G401.6 (cell line): ENCODE measurements around the gene RELB.

Experiments used
- FAIRE-seq: peaks from 2 replicates; lab custom pipeline; 2012; peaks lifted over from hg19 to GRCh38; lab: Jason Lieb, UNC

The RELB gene

DNA sequence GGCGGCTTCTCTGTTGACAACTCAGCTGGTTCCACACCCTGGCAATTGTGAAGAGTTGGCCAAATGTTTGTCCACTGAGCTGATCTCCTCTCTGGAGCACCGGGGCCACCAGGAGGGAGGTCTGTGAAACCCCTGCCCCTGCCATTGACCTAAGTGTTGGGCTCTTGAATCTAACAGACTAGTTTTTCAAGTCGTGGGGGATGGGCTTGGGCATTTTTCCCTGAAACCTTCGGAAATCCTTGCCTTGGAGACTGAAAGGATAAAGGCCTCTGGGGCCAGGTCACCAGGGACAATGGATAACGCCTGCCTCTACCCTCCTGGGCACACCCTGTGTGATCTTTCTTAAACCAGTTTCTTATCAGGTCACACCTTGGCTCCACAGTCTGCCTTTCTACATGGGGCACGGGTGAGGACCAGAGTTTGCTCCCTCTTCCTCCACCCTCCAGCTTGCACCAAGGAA lies 78.7 kb downstream of the RELB start:
- FAIRE-seq: no peak

DNA sequence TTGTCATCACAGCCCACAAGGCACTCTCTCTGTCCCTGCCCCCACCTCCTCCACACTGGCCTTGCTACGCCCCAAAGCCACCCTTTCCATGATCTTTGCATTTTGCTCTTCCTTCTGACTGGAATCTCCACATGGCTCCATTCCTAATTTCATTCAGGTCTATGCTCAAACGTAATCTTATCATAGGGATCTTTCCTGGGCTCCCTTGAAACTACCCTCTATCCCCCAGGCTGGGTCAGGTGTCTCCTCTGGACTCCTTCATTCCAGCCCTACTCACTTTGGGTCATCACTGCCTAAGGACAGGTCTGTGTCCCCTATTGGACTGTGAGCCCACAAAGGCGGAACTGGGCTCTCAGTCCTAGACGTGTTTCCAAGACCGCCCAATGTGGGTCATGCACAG lies 80.9 kb downstream of the RELB start:
- no peak for FAIRE-seq

DNA sequence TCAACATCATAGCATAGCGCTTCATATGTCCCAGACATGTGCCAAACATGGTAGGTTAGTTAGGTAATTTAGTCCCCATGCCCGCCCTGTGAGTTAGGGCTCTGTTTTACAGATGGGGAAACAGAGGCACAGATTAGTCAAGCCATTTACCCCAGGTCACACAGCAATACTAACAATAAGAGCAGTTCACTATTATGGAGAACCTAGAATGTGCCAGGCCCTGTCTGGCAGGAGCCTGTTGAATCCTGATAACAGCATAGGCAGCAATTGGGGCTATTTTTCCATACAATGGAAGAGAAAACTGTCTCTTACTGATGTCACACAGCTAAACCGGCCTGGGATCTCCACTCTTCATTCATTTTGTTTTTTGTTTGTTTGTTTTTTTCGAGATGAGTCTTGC lies 85.2 kb downstream of the RELB start:
- no peak for FAIRE-seq

DNA sequence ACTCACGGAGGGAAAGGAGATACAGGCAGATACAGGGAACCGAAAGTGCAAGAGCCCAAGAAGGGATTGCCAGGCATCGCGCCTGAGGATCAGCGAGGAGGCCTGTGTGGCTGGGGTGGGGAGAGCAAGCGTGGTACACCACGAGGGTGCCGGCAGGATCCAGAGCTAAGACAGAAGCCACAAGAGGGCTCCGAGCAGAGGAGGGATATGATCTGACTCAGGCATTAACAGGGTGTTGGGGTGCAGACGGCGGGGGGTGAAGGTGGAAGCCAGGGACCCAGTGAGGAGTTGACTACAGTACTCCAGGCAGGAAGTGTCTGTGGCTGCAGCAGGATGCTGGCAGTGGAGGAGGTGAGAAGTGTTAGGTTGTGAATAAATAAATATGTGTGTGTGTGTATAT lies 86.3 kb downstream of the RELB start:
- FAIRE-seq: no peak
